Measurements from ENCODE around the gene MEAF6.

MEAF6 gene

GRCh38 chr1:37442644-37443043, 71.9 kb downstream of the MEAF6 start:
- no peaks in the 10 kb centered on the region for H3K36me3 ChIP-seq (ENCODE audit: low read depth)
- H3K4me1 ChIP-seq (ENCODE audit: insufficient read depth, poor library complexity, severe bottlenecking) = no peaks in the 10 kb centered on the region
- H3K9me3 ChIP-seq (ENCODE audit: severe bottlenecking) = no peaks in the 10 kb centered on the region
- H3K4me3 ChIP-seq (ENCODE audit: severe bottlenecking) = no peak overlapping the region
- no peak overlapping the region for H3K27ac ChIP-seq (ENCODE audit: poor library complexity, severe bottlenecking)
- no peaks in the 10 kb centered on the region for H3K27me3 ChIP-seq (ENCODE audit: insufficient read depth, poor library complexity, severe bottlenecking)
- no peak for TF ChIP-seq CTCF (IDR thresholded peaks at IDR 0.05; ENCODE audit: poor library complexity, severe bottlenecking)
- DNase-seq (ENCODE audit: low spot score) (no peak), ATAC-seq (ENCODE audit: low read depth) (no peak)
